Measurements from ENCODE around the gene HIVEP2.

The HIVEP2 gene

GRCh38 chr6:142857796-142858555, 87.0 kb downstream of the HIVEP2 start:
- DNase-seq: no peak

GRCh38 chr6:142857233-142857761, 87.7 kb downstream of the HIVEP2 start:
- no peak for DNase-seq

- no peak for DNase-seq
Observed at GRCh38 chr6:142856624-142857232, 88.2 kb downstream of the HIVEP2 start.

GRCh38 chr6:142855893-142856623, 88.9 kb downstream of the HIVEP2 start:
- DNase-seq: no peak

GRCh38 chr6:142854589-142855488, 90.1 kb downstream of the HIVEP2 start:
- DNase-seq: no peak

GRCh38 chr6:142853244-142854180, 91.5 kb downstream of the HIVEP2 start:
- no peak for DNase-seq

- no peak for DNase-seq
Observed at GRCh38 chr6:142851601-142852000, 93.4 kb downstream of the HIVEP2 start.

- peak in 1 of 2 experiments; percentile 48 for DNase-seq
Observed at GRCh38 chr6:142850679-142851423, 94.1 kb downstream of the HIVEP2 start.

- no peak for DNase-seq
Observed at GRCh38 chr6:142848976-142849375, 96.0 kb downstream of the HIVEP2 start.

GRCh38 chr6:142848156-142848555, 96.8 kb downstream of the HIVEP2 start:
- no peak for DNase-seq

GRCh38 chr6:142846883-142847287, 98.1 kb downstream of the HIVEP2 start:
- DNase-seq: no peak

GRCh38 chr6:142846459-142846831, 98.5 kb downstream of the HIVEP2 start:
- DNase-seq: no peak

GRCh38 chr6:142845624-142846458, 99.1 kb downstream of the HIVEP2 start:
- peak in 1 of 2 experiments; percentile 34 for DNase-seq

GRCh38 chr6:142845143-142845571, 99.8 kb downstream of the HIVEP2 start:
- DNase-seq: no peak

GRCh38 chr6:142844065-142844755, 100.8 kb downstream of the HIVEP2 start:
- DNase-seq: no peak

- no peak for DNase-seq
Observed at GRCh38 chr6:142843361-142843760, 101.6 kb downstream of the HIVEP2 start.

- DNase-seq: peak; percentile 43 to 47
Observed at GRCh38 chr6:142842418-142843261, 102.3 kb downstream of the HIVEP2 start.

- DNase-seq: no peak
Observed at GRCh38 chr6:142841915-142842314, 103.1 kb downstream of the HIVEP2 start.

All from activated CD4-positive, alpha-beta T cell treated with anti-CD3 and anti-CD28 coated beads, Interleukin-2, amount 50 U/mL, for 4 hours (primary cell).